NK-92 treated with Interleukin-12 subunit alpha and Interleukin-12 subunit beta, amount 100 ng/mL, for 24 hours (cell line): Measurements from ENCODE around the gene TRIM15.

ENCODE experiments used
- DNase-seq: peaks from one replicate; lab custom pipeline; 2025; lab: John Stamatoyannopoulos, UW

Gene TRIM15

GRCh38 chr6:30145818-30146217 lies 17.5 kb upstream of the TRIM15 start:
- no peak for DNase-seq

DNA sequence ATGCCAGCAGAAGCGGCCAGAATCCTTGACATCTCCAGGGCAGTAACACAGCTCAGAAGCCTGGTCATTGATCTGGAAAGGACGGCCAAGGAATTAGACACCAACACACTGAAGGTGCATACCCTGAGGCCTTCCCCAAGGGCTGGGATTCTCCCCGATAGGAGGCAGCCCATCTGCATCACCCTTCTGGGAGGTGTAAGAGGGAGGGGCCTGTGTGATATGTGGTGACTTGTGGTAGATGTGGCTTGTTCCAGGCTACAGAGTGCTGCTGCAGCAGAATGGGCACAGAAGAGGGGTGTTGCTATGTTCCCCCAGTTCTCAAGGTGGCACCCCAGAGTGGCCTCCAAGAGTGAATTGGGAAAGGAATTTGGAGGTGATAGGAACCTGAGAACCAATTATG lies 16.2 kb upstream of the TRIM15 start:
- no peak for DNase-seq

DNA sequence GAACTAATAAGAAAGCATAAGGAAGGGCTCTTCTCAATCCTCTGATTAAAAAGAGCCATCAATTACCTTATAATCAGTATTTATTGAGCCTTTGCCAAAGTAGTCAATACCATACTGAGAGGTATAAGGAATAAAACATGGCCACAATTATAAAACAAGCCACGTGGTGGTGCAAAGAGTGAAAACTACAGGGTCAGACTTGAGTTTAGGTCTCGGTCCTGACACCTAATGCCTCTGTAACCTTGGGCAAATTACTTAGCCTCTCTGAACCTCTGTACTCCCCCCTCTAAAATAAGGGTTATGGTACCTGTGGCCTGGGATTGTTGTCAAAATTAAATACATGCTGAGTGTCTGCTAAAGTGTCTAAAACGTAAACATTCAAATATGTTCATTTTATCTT lies 14.1 kb upstream of the TRIM15 start:
- no peak for DNase-seq

DNA sequence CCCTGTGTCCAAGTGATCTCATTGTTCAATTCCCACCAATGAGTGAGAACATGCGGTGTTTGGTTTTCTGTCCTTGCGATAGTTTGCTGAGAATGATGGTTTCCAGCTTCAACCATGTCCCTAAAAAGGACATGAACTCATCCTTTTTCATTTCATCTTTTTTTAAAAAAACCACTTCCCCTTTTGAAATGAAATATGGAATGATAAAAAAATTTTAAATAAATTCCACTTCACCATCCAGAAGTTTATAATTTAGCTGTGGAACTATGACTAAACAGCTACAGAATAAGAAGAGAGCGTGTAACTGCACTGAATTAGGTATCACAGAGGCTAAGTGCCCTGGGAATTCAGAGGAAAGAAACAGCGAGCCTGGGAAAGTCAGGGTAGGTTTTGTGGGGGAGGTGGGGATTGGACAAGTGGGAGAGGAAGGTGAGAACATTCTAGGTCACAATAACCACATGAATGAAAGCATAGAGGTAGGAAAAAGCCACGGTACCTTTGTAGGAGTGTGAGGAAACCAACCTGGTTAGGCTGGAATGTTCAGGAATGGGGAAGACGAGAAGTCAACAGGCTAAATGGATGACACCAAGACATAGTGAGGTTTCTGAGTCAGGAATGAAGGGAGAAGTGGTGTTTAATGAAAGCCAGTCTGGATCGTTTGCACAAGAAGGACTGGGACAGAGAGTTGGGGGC lies 13.3 kb upstream of the TRIM15 start:
- DNase-seq, result no peak

DNA sequence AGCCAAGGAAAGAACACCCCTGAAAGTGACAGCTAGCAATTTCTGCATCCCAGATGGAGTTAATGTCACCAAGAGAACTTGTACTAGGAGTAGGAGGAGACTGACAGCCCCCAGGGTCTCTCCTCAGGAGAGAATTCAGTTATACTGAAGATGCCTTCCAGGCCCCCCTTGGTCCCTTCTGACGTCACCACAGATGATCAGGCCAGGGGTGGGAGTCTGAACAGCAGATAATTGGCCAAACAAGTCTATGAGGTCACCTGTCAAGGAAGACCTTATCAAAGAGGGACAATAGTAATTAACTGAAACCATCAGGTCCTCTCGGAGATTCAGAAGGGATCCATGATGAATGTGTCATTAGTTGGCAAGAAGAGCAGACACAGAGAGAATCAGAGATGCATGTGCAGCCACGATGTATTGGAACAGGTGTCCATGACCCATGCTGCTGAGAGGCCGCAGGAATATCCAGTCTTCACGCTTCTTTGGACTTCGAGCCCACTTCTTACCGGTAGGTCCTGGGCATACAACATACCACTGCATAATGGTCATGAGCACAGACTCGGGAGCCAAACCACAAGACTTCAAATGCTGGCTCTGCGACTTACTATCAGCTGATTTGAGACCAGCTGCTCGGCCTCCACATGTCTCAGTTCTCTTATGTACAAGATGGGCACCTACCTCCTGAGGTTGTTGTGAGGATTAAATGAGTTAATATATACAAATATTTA lies 12.5 kb upstream of the TRIM15 start:
- no peak for DNase-seq

DNA sequence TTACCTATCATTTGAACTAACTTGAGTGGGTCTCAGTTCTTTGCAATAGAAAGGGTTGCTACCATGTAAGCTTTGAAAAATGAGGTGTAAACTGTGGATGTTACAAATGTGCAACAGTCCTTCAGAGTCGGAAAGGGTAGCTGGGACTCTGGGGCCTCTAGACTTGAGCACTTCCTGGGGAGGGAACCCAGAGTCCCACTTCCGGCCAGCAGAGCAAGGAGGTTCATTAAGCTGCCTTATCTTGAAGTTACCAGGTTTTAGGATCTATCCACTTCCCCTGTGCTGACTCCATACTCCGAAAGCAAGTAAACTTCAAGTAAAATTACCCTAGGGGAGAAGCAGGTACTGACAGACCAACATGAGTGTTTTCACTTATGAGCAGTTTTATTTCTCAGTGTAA lies 11.8 kb upstream of the TRIM15 start:
- no peak for DNase-seq

- DNase-seq, result no peak
Measured at GRCh38 chr6:30152016-30152673, 11.2 kb upstream of the TRIM15 start.

DNA sequence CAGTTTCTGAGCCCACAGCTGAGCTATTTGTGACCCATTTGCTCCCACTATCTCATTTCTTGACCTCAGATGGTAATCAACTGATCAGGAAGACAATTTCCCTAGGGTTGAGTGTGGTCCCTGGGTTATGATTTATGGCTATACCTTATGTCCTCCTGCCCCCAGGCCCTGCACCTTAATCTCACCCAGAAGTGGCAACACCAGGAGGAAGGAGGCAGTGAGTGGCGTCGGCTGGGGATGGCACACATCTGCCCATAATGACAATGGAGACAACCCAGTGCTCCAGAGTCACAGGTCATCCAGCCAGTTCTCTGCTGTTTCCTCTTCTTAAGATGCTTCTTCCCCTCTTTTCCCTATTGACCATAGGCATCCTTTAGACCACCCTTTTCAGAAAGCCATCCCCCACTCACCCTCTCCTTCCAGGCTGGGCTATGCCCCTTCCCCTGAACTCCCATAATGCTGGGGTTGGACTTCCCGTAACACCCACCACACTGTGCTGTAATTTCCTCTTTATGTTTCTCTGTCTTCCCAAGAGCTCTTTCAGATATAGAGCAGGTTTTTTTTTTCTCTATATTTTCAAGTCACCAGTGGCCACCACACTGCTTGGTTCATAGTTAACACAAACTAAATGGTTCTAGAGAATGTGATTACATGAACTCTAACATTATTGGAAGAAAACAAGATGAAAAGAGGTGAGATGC lies 10.3 kb upstream of the TRIM15 start:
- no peak for DNase-seq

DNA sequence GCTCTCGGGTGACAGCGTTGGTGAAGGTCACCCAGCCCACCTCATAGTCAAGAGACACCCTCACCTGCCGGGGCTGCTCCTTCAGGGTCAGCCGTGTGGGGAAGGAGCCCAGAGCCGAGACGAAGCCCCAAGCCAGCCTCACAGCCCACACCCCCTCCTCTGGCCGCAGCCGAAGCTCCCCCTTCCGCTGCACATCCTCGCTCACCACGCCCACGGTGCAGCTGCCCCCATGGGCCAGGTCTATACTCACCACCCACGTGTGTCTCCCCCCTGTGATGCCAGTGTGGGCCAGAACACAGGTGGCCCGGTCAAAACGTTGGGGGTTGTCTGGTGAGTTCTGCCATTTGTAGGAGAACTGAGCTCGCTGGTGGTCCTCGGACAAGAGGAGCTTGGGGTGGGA lies 9.3 kb upstream of the TRIM15 start:
- no peak for DNase-seq

DNA sequence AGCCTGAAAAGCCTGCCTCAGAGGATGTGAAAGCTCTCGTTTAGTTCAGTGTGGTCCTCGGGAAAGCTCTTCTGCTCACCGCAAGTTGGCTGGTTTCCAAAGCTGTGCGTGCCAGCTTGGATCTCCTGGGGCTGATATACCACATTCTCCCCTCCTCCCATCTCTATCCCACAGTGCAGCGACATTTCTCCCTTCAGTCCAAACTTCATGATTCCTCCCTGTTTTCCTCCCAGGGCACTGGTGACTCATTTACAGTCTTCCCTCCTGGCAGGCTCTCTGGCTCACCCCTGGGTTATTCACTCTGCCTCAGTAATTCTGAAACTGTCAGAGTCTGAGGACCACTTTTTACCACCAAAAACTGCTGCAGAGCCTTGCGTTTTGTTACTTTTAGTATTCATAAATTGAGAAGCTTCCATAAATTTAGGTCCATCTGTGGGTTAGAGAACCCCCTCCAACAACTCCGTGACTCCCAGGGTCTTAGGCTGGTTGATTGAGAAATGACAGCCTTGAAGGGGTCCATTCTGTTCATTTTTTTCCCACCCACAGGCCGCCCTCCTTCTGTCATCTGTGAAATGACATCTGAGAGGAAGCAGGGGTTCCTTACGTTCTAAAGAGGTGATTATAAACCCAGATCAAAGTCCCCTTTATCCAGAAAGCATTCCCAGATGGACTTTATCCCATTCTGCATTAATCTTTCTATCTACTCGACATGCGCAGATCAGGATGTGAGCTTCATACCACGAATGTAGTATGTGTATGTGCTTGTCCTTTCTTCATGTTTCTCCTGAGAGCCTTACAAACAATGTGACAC lies 8.4 kb upstream of the TRIM15 start:
- no peak for DNase-seq

DNA sequence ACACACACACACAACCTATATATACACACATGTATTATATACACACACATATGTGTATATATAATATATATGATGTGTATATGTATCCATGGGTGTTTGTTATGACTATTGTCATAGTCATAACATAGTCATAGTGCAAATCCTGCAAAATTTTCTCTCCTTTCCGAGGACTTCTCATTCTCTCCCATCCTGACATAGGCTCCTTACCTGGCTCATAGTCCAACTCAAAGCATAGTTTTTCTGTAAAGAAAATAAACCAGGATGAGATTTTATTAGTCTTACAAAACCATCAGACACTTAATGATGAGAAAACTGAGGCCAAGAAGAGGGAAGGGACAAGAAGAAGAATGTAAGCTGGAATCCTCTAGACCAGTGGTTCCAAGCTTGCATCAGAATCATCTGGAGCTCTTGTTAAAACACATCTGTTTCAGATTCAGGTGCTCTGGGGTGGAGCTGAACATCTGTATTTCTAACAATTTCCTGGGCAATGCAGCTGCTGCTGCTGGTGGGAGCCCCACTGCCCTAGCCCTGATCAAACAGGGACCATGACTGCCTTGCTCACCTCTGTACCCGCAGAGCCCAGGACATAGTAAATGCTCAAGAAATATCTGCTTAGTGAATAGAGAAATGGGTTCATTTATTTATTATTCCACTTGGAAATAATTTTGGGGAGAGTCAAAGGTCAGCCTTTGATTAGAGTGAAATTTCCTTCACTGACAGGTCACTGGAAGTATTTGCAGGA lies 7.7 kb upstream of the TRIM15 start:
- DNase-seq, result no peak

DNA sequence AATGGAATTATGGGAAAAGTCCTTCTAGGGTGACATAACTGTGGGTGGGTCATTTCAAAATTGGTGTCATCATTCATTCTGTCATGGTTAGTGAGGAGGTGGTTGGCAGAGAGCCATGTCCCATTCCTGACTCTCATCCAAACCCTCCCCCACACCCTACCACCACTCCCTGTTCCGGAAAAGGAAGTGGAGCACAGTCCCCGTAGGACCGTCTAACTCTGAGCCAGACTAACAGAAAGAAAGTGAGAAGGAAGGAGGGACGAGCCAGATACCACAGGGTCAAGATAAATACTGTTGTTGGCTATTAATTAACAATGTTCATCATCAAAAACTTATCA lies 7.1 kb upstream of the TRIM15 start:
- no peak for DNase-seq

GRCh38 chr6:30156774-30157173 lies 6.6 kb upstream of the TRIM15 start:
- DNase-seq, result no peak

- DNase-seq, result no peak
Measured at GRCh38 chr6:30157581-30157980, 5.8 kb upstream of the TRIM15 start.

- no peak for DNase-seq
Measured at GRCh38 chr6:30157999-30158398, 5.3 kb upstream of the TRIM15 start.

GRCh38 chr6:30158475-30159040 lies 4.8 kb upstream of the TRIM15 start:
- no peak for DNase-seq

DNA sequence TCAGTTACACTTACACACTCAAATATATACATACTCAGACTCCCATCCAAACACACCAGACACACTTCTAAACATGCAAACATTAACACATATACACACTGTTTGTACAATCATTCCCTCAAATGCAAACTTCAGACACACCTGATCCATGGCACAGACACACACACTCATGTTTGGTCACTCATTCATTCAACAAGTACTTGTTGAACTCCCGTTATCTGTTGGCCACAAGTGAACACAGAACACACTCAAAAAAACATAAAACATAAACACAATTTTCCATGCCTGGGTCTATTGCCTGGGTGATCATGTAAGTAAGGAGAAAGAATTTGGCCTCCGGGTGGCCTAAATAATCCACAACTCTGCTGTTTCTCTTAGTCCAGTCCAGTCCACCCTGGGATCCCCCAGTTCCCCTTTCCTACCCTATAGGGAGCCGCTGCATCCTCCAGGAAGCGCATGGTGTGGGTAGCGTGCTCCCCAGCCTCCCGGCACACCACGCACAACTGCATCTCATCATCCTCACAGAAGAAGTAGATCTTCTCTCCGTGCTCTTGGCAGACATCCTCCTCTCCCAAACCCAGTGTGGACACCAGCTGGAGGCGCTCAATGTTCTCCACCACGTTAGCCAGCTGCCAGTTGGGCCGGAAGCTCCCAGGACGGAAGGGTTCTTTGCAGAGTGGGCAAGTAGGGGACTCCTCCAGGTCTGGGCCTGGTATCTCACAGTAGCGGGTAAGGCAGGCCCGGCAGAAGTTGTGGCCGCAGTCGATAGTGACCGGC lies 3.1 kb upstream of the TRIM15 start:
- DNase-seq, result no peak

DNA sequence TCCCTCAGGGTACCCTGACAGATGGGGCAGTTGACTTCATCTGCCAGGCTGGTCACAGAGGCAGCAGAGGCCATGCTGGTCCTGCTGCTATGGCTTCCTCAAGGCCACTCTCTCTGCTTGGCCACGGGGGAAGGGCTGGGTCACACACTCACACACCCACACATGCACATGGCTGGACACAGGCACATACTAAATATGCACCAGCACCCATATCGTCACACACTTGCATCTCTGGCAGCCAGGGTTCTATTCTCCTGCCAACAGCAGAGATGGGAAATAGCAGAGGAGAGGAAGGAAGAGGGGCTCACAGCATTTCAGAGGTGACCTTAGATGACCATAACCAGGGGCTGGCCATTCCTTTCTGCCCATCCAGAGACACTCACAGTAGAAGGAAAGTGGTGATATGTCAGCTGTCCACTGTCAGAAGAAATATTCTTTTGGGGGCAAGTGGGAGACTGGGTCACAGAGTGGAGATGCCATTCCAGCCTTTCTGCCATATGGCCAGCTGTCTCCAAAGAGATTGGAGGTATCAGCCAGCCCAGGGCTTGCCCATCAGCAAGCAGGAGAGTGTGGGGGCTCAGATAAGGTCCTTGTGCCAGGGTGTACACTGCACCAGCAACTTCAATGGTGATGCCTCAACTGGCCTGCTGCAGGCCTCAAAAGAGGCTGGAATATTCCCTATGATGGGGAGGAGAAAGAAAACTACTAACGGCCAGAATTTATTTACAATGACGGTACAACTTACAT lies 2.4 kb upstream of the TRIM15 start, which contains the start of gene TRIM10:
TSS of gene TRIM10 (minus strand) at position 427 of the 747 bp plus-strand sequence. CDS start at position 74, 353 bp downstream.
- no peak for DNase-seq
